PFSK-1 (cell line): ENCODE measurements around the gene MLST8.

ENCODE experiments used
- POLR2AphosphoS5 ChIP-seq: IDR thresholded peaks from 2 replicates; pipeline ENCODE4 v1.6.1; 2012; ENCODE audit warnings: low read depth, mild to moderate bottlenecking, control low read depth, low read length, moderate library complexity
- REST ChIP-seq, 2 experiments: IDR thresholded peaks; 2 replicates each; pipeline versions ENCODE4 v1.6.1 to v1.8.0; 2011 to 2012; ENCODE audit warnings: low read depth in 2 of 2, low read length in 2 of 2, control low read depth in 1 of 2, inconsistent platforms in 1 of 2, mild to moderate bottlenecking in 1 of 2, moderate library complexity in 1 of 2; ENCODE audit not compliant: insufficient read depth in 1 of 2
- SIN3A ChIP-seq: IDR thresholded peaks from 2 replicates; pipeline ENCODE4 v1.6.1; 2012; ENCODE audit warnings: mild to moderate bottlenecking, low read length, moderate library complexity, borderline replicate concordance; ENCODE audit not compliant: insufficient read depth

GRCh38 chr16:2228161-2228824 lies 23.0 kb downstream of the MLST8 start:
- no peak for TF ChIP-seq REST (IDR thresholded peaks at IDR 0.05; ENCODE audit: insufficient read depth in 1 of 2, low read depth in 2 of 2, low read length in 2 of 2)
- TF ChIP-seq POLR2AphosphoS5, result no peak
- no peak for TF ChIP-seq SIN3A
